NB4 (cell line): Measurements from ENCODE around the gene RAB23.

Source experiments
- DNase-seq: peaks from one replicate; pipeline ENCODE4 v3.0.0; 2010; ENCODE audit warnings: low read depth
- H3K4me3 ChIP-seq: one replicate; pipeline ENCODE4 v1.5.1; 2011; ENCODE audit warnings: mild to moderate bottlenecking, low read depth, low read length, moderate library complexity
- MYC ChIP-seq: IDR thresholded peaks from 2 replicates; pipeline ENCODE4 v1.6.1; 2011; ENCODE audit warnings: low read depth, low read length
- POLR2A ChIP-seq: IDR thresholded peaks from 2 replicates; pipeline ENCODE4 v1.6.1; 2011; ENCODE audit warnings: mild to moderate bottlenecking; ENCODE audit not compliant: insufficient read length; ENCODE audit errors: extremely low read depth
- TF ChIP-seq, protein P1 (sequence below): IDR thresholded peaks from one replicate; pipeline ENCODE4 v1.5.1; 2012; ENCODE audit warnings: low read depth, low read length
- TF ChIP-seq, protein P2 (sequence below): IDR thresholded peaks from 2 replicates; pipeline ENCODE4 v1.6.1; 2011; ENCODE audit warnings: low read depth, low read length

RAB23 gene

DNA sequence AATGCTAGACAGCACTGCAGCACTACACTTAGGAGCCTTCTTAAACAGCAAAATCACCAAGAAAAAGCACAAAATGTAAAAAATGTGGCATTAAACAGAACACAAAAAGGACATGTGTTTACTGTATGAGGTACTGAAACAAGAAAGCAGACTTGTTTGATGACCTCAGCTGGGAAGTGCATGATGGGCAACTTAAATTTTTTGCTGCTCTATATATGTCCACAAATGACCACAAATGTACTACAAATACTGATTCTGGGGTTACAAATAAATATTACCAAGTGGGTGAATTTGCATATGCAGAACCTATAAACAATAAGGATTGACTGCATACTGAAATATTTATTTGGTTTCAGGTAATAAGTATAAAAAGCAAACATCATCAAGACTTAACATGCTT is 13.1 kb downstream of the RAB23 start:
- no peak for DNase-seq
- TF ChIP-seq MYC: no peak
- TF ChIP-seq, protein P1, sequence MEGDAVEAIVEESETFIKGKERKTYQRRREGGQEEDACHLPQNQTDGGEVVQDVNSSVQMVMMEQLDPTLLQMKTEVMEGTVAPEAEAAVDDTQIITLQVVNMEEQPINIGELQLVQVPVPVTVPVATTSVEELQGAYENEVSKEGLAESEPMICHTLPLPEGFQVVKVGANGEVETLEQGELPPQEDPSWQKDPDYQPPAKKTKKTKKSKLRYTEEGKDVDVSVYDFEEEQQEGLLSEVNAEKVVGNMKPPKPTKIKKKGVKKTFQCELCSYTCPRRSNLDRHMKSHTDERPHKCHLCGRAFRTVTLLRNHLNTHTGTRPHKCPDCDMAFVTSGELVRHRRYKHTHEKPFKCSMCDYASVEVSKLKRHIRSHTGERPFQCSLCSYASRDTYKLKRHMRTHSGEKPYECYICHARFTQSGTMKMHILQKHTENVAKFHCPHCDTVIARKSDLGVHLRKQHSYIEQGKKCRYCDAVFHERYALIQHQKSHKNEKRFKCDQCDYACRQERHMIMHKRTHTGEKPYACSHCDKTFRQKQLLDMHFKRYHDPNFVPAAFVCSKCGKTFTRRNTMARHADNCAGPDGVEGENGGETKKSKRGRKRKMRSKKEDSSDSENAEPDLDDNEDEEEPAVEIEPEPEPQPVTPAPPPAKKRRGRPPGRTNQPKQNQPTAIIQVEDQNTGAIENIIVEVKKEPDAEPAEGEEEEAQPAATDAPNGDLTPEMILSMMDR: no peak
- no peak for TF ChIP-seq POLR2A
- TF ChIP-seq, protein P2, sequence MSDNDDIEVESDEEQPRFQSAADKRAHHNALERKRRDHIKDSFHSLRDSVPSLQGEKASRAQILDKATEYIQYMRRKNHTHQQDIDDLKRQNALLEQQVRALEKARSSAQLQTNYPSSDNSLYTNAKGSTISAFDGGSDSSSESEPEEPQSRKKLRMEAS: no peak
- H3K4me3 ChIP-seq: no peak overlapping the region

DNA sequence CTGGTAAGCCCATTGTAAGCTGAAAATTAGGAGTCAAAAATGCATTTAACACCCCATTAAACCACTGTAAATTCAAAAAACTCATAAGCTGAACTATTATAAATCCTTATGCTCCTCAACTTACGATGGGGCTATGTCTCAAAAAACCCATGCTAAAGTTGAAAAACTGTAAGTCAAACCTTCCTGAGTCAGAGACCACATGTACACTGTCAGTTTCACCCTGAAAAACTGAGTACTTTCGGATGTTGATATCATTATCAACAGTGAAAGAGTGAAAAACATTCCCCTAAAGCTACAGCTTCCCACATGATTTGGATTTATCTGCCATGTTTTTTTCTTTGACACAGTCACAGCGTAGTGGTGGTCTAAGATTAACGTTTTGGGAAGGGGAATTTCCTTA is 14.2 kb downstream of the RAB23 start:
- no peak for DNase-seq
- H3K4me3 ChIP-seq: no peak overlapping the region
- TF ChIP-seq POLR2A (no peak), MYC (no peak)
- TF ChIP-seq, protein P1: no peak
- TF ChIP-seq, protein P2: no peak

DNA sequence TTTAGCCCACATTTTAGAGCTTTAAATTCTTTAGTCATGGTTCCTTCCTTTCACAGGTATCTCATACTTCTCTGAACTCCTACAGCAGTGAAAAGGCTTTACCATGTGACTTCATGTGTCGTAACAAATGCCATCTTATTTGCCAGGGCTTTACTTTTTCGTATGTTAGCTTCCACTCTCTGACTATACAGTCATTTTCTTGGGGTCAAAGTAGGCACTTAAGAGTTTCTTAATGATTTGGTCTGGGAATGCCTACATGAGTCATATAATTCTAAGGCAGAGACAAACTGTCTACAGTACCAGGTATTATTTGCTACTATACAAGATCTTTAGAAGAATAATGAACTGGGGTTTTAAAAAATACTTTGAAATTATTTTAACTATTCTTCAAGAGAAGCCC is 15.0 kb downstream of the RAB23 start:
- no peak for TF ChIP-seq POLR2A
- no peak for TF ChIP-seq MYC
- TF ChIP-seq, protein P1: no peak
- TF ChIP-seq, protein P2: no peak
- DNase-seq: peak; percentile 16
- no peak overlapping the region for H3K4me3 ChIP-seq

DNA sequence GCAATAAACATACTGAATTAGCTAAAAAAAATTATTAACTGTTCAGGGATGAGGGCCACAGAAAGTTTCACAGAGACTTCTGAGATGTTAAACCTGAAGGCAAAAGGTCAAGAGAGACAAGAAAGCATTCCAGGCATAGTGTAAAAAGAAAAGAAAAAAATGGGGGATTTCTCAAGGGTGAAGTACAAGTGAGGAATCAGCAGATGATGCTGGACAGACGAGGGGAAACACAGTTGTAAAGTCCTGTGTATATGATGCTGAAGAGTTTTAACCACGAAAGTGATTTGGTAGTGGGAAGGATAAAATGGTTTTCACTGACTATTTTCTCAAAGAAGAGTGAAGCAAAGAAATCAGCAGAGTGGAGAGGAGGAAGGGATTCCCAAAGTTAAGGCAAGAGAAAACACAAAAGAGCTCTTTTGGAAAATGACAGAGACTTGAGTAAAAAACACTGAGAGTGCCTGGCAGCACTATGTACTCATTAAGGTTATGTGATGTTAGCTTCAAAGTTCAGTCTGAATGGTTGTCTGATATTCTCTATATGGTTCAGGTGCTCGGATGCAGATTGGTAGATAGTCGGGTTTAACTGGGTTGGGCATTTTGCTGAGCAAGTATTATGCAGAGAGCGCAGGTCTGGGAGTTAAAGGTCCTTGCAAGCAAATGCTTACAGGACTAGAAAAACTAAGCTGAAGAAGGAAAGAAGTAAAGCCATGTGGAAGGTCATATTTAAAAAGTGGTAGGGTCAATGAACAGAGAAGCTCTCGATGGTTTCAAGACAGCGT is 16.4 kb downstream of the RAB23 start:
- TF ChIP-seq MYC (no peak), POLR2A (no peak)
- TF ChIP-seq, protein P1: no peak
- TF ChIP-seq, protein P2: no peak
- no peak for DNase-seq
- H3K4me3 ChIP-seq: no peak overlapping the region

DNA sequence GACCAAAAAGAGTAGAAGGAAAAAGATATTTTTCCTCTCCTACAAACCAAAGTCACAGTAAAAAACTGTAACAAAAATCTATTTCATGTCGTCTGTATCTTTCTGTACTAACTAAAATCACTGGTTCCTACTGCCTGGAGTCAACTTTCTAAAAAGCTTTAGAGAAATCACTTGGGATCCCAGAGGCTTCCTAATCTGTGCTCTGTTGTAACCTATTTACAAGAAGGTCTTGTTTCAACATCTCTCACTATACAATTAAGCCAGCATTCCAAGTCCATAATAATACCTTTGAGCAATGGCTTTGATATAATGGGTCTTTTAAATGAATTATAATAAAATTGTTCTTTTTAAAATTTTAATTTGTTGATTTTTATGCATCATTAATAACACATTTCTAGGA is 20.4 kb downstream of the RAB23 start:
- H3K4me3 ChIP-seq: no peak overlapping the region
- TF ChIP-seq, protein P1: no peak
- TF ChIP-seq MYC (no peak), POLR2A (no peak)
- TF ChIP-seq, protein P2: no peak
- DNase-seq: no peak
